Left renal pelvis (tissue), 4 donors: ENCODE data around the gene DFFB. TPM values are rescaled to one million over a fixed set of nuclear protein-coding genes. Genes with fewer than 3 reads are reported as not detected.

Experiments used
- DNase-seq, 4 donors: peaks; one replicate each; pipeline ENCODE4 v3.0.0-alpha.2; 2013; ENCODE audit warnings: low read depth in 4 of 4, low spot score in 3 of 4
- polyA plus RNA-seq, 4 donors: library from polyadenylated mRNA; unstranded; fragments of 120-200 nt; gene quantifications; one replicate each; pipeline ENCODE4 v1.2.1, GENCODE V29; 2013; ENCODE audit not compliant: insufficient read length in 4 of 4

The DFFB gene
- polyA plus RNA-seq, 4 donors = 5.2 to 11.2 (median 7.0) TPM

- DNase-seq = no peak
These were observed 11.3 kb downstream of the DFFB start for GRCh38 chr1:3868464-3869006.

DNA sequence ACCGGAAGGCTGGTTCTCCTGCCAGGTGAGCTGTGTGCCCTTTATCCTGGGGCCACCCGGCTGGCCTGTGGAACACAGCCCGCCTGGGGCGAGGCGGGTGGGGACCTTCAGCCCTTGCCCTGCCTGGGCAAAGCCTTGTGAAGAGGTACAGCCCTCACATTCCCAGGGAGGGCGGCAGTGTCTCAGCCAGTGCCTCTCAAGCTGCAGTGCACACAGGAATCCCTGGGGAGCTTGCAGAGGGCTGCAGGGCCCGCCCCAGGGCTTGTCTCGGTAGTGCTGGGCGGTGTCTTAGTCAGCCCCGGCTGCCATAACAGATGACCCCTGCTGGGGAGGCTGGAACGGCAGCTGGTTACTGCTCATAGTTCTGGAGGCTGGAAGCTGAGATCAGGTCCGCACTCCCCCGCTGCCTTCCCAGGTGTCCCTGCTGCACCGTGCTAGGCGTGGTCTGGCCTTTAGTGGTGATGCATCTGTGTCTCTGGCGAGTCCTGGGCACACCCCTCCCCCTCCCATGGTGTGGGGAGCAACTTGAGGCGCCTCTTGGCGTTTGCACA, 12.6 kb downstream of the DFFB start:
- DNase-seq = no peak

DNA sequence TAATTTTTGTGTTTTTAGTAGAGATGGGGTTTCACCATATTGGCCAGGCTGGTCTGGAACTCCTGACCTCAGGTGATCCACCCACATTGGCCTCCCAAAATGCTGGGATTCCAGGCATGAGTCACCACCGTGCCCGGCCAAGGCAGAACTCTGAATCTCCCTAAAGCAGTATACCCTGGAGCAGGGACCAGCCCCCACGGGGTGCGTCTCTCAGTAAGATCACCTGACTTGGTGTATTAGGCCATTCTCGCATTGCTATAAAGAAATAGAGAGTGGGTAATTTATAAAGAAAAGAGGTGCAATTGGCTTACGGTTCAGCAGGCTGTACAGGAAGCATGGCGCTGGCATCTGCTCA, 14.2 kb downstream of the DFFB start:
- DNase-seq = no peak

DNA sequence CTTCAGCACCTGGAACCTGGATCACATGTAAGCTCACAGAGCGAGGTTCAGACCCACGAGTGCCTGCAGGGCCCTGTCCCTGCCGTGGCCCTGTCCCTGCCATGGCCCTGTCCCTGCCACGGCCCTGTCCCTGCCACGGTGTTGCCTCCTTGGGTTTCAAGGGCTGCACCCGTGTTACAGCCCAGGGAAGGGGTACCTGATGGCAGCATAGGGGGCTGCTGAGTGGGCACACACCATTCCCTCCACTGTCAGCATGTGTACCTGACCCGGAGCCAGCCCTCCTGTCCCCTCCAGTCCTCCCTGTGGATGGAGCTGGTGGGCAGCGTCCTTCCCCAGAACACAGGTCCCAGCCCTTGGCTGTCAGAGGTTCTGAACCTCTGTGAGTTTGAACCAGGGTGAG, 15.3 kb downstream of the DFFB start:
- no peak for DNase-seq

DNA sequence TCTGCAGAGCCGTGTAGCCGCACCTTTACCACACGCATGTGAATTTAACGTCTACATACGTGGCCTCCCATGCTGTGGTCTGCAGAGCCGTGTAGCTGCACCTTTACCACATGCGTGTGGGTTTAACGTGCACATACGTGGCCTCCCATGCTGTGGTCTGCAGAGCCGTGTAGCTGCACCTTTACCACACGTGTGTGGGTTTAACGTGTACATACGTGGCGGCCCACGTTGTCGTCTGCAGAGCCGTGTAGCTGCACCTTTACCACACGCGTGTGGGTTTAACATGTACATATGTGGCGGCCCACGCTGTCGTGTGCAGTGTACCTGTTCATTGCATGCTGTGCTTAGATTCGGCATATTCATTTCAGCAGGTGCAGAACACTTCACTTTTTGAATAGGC, 17.5 kb downstream of the DFFB start:
- no peak for DNase-seq

DNA sequence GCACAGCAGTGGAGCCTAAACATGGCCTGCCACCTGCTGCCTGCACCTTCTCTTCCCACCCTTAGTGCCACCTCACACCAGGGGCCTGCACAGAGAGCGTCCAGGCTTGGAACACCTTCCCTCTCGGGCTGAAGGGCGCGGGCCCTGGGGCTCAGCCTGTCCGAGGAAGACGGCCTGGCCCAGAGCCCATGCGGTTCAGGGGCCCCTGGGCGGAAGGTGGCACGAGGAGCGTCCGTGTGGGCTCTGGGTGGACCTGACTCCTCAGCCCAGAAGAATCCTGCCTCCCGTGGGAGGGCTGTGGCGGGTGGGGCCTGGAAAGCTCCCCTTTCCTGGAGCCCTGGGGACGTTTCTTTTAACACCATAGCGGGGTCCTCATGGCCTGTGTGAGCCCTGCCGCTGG, 19.4 kb downstream of the DFFB start:
- no peak for DNase-seq

DNA sequence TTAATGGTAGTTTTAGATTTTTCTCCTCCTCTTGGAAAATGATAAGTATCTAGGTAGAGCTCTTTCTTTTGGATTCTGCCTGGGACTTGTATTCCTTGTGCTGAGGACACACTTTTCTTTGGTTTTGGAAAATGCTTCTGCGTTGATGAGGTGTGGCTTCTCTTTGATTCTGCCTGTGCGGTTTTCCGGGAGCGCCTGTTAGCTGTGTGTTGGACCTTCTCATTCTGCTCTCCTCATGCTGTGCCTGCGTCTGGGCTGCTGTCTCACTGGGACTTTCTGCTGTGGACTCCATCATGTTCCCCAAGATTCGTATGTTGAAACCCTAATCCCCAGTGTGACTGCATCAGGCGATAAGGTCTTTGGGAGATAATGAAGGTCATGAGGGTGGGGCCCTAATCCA, 21.8 kb downstream of the DFFB start:
- DNase-seq = no peak

DNA sequence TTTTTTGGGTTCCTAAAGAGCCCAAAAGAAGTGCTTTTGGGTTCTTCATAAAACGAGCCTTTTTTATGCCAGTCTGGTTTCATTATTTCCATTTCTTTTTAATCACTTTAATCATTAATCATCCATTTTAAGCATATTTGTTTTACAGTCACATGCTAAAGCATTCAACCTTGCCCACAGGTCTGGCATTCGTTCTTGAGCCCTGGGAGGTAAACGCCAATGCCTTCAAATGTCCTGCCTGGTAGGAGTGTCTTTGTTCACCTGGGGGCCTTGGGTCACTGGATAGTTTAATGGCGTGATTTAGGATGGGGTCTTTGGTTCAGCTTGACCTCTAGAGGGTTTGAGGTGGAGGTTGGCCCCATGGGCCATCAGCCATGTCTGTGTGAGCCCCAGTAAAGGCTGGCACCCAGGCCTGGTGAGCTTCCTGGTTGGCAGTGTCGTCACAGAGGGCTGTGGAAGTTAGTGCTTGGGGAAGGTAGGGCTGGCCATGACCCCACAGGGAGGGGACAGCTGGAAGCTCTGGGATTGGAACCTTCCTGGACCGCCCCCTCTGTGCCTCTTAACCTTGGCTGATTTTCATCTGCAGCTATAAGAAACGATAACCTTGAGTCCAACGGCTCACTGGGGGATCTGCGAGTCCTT, 22.6 kb downstream of the DFFB start:
- DNase-seq = no peak

DNA sequence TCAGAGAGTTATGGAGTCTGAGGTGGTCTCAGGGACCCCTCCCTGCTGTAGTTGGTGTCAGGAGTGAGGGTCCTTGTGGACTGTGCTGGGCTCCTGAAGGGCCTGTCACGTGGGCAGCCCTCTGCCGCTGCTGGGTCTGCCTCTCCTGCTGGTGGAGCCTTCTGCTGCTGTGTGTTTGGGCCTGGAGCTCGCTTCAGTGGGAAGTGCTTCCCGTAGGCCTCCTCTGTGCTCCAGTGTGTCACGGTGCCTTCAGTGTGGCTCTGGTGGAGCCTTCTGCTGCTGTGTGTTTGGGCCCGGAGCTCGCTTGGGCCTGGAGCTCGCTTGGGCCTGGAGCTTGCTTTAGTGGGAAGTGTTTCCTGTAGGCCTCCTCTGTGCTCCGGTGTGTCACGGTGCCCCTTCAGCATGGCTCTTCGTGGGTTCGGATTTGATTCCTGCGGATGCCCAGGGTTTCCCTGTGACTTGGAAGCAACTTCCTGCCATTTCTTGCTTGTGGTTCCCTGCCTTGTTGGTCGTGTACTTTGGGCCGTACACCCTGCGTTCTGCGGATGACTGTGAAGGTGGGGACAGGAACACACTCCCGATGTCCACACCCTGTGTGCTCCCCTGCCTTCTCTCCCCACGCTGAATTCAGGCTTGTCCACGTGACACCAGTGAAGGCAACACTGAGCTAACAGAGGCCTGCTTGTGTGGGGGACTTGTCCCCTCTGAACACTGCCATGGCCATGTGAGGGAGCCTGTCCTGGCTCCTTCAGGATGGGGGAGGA, 23.3 kb downstream of the DFFB start:
- no peak for DNase-seq

DNA sequence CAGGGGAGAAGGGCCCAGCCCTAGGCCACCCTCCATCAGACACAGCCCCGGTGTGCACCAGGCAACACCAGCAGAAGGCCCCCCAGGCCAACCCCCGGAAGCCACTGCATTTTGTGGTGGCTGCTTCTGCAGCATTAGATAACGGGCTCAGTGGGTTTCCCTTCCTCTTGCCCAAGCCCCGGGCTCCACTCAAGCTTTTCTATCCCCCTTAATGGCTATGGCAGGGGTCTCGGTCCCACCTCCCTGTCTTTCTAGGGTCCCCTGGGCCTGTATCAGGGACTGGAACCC, 23.9 kb downstream of the DFFB start:
- no peak for DNase-seq

GRCh38 chr1:3883194-3883925, 26.1 kb downstream of the DFFB start:
- DNase-seq = no peak

GRCh38 chr1:3884966-3885365, 27.7 kb downstream of the DFFB start:
- DNase-seq = no peak

GRCh38 chr1:3885611-3886010, 28.3 kb downstream of the DFFB start:
- DNase-seq = no peak

GRCh38 chr1:3886106-3886670, 28.9 kb downstream of the DFFB start:
- DNase-seq = no peak

- DNase-seq = no peak
These were observed 29.4 kb downstream of the DFFB start for GRCh38 chr1:3886691-3887090.

DNA sequence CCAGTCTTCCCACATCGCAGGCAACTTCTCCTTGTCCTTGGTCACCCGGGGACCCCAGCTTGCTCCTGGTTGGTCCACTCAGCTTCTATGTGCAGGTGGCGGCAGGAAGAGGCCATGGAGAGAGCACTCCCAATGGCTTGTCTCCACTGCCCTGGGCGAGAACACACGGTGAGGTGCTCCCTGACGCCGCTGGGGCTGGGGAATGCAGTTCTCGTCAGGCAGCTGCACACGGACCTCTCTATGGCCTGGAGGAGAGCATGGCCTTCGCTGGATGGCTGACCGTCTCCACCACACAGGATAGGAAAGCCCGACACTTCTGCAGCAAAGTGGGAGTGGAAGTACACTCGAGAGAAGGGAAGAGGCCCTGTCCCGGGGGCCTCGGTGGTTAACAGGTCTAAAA, 31.0 kb downstream of the DFFB start:
- no peak for DNase-seq

- no peak for DNase-seq
These were observed 32.7 kb downstream of the DFFB start for GRCh38 chr1:3889936-3890335.

- no peak for DNase-seq
These were observed 33.4 kb downstream of the DFFB start for GRCh38 chr1:3890389-3891328.

- DNase-seq = no peak
These were observed 34.1 kb downstream of the DFFB start for GRCh38 chr1:3891329-3891865.

DNA sequence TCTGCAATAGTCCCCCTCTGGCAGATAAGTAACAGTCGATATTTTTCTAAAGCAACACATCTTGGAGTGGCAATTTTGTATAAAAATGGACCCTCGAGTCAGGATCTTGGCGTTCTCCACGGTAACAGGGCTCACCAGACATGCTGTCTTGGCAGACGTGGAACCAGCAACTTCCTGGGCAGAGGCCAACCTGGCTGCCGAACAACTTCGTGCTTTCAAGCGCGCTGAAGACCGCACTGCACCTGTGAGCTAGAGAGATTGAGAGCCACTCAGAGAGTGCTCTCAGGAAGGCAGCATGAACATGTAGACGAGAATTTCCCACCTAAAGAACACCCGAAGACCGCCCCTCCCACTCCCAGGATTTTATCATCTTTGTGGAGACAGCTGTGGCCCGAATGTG, 35.5 kb downstream of the DFFB start:
- DNase-seq = no peak
